Measurements from ENCODE around the gene LCT. TPM values are rescaled to one million over a fixed set of nuclear protein-coding genes. Genes with fewer than 3 reads are reported as not detected.
"Not testable (repeated sequence)": the region's sequence is repeated elsewhere in the genome, so short reads cannot be mapped to it uniquely, and the experiment has no call there.

The LCT gene
- polyA plus RNA-seq (ENCODE audit: insufficient read length in 4 of 4) = under 1 TPM in 1 of 4 donors, not detected in 3; 0.03 TPM

- DNase-seq (ENCODE audit: low read depth in 4 of 4, low spot score in 3 of 4) = no peak
Measured at GRCh38 chr2:135836596-135837270, at the start of gene LCT. LCT (minus strand) TSS chr2:135837184; CDS start chr2:135837169, 15 bp downstream.

- no peak for DNase-seq (ENCODE audit: low read depth in 4 of 4, low spot score in 3 of 4)
Measured at GRCh38 chr2:135885709-135886108, 48.7 kb upstream of the LCT start.

GRCh38 chr2:135882415-135882814 lies 45.4 kb upstream of the LCT start:
- no peak for DNase-seq (ENCODE audit: low read depth in 4 of 4, low spot score in 3 of 4)

GRCh38 chr2:135876770-135877169 lies 39.8 kb upstream of the LCT start:
- not testable (repeated sequence) for DNase-seq (ENCODE audit: low read depth in 4 of 4, low spot score in 3 of 4)

- peak; percentile 92 to 98 (median 96) for DNase-seq (ENCODE audit: low read depth in 4 of 4, low spot score in 3 of 4)
Measured at GRCh38 chr2:135876066-135876711, 39.2 kb upstream of the LCT start, which contains the start of gene MCM6. MCM6 (minus strand) TSS chr2:135876443; CDS start chr2:135876365, 78 bp downstream.

- DNase-seq (ENCODE audit: low read depth in 4 of 4, low spot score in 3 of 4) = peak; percentile 14 to 19 (median 16)
Measured at GRCh38 chr2:135875491-135876065, 38.6 kb upstream of the LCT start.

- DNase-seq (ENCODE audit: low read depth in 4 of 4, low spot score in 3 of 4) = no peak
Measured at GRCh38 chr2:135874777-135875365, 37.9 kb upstream of the LCT start.

GRCh38 chr2:135870571-135870970 lies 33.6 kb upstream of the LCT start:
- no peak for DNase-seq (ENCODE audit: low read depth in 4 of 4, low spot score in 3 of 4)

GRCh38 chr2:135863233-135863632 lies 26.2 kb upstream of the LCT start:
- DNase-seq (ENCODE audit: low read depth in 4 of 4, low spot score in 3 of 4) = no peak

- no peak for DNase-seq (ENCODE audit: low read depth in 4 of 4, low spot score in 3 of 4)
Measured at GRCh38 chr2:135862718-135863117, 25.7 kb upstream of the LCT start.

- DNase-seq (ENCODE audit: low read depth in 4 of 4, low spot score in 3 of 4) = no peak
Measured at GRCh38 chr2:135853401-135853800, 16.4 kb upstream of the LCT start.

GRCh38 chr2:135851858-135852257 lies 14.9 kb upstream of the LCT start:
- DNase-seq (ENCODE audit: low read depth in 4 of 4, low spot score in 3 of 4) = no peak

GRCh38 chr2:135850892-135851668 lies 14.1 kb upstream of the LCT start:
- DNase-seq (ENCODE audit: low read depth in 4 of 4, low spot score in 3 of 4) = no peak

- no peak for DNase-seq (ENCODE audit: low read depth in 4 of 4, low spot score in 3 of 4)
Measured at GRCh38 chr2:135849087-135849486, 12.1 kb upstream of the LCT start.

GRCh38 chr2:135845997-135846396 lies 9.0 kb upstream of the LCT start:
- no peak for DNase-seq (ENCODE audit: low read depth in 4 of 4, low spot score in 3 of 4)

GRCh38 chr2:135845257-135845656 lies 8.3 kb upstream of the LCT start:
- DNase-seq (ENCODE audit: low read depth in 4 of 4, low spot score in 3 of 4) = no peak

GRCh38 chr2:135844301-135844895 lies 7.4 kb upstream of the LCT start:
- DNase-seq (ENCODE audit: low read depth in 4 of 4, low spot score in 3 of 4) = no peak

- DNase-seq (ENCODE audit: low read depth in 4 of 4, low spot score in 3 of 4) = no peak
Measured at GRCh38 chr2:135843671-135844070, 6.7 kb upstream of the LCT start.

GRCh38 chr2:135840601-135841000 lies 3.6 kb upstream of the LCT start:
- DNase-seq (ENCODE audit: low read depth in 4 of 4, low spot score in 3 of 4) = no peak

GRCh38 chr2:135839713-135840112 lies 2.7 kb upstream of the LCT start:
- DNase-seq (ENCODE audit: low read depth in 4 of 4, low spot score in 3 of 4) = no peak
